Measurements from ENCODE around the gene EXOC4.

EXOC4 gene

DNA sequence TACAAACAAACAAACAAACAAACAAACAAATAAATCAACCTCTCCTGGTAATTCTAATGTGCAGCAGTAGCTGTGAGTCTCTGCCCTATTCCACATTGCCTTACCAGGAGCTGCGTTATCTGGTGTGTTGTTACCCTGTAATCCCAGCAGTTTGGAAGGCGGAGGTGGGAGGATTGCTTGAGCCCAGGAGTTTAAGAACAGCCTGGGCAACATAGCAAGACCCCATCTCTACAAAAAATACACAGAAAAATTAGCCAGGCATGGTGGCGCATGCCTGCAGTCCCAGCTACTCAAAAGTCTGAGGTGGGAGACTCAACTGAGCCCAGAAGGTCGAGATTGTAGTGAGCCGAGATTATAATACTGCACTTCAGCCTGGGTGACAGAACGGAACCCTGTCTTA is 192.7 kb downstream of the EXOC4 start:
- H3K4me3 ChIP-seq (ENCODE audit: low read depth, low read length, poor library complexity, severe bottlenecking) = no peak overlapping the region
- TF ChIP-seq EZH2 (IDR thresholded peaks at IDR 0.05; ENCODE audit: borderline replicate concordance, low read length) = no peak
- TF ChIP-seq, protein P1, sequence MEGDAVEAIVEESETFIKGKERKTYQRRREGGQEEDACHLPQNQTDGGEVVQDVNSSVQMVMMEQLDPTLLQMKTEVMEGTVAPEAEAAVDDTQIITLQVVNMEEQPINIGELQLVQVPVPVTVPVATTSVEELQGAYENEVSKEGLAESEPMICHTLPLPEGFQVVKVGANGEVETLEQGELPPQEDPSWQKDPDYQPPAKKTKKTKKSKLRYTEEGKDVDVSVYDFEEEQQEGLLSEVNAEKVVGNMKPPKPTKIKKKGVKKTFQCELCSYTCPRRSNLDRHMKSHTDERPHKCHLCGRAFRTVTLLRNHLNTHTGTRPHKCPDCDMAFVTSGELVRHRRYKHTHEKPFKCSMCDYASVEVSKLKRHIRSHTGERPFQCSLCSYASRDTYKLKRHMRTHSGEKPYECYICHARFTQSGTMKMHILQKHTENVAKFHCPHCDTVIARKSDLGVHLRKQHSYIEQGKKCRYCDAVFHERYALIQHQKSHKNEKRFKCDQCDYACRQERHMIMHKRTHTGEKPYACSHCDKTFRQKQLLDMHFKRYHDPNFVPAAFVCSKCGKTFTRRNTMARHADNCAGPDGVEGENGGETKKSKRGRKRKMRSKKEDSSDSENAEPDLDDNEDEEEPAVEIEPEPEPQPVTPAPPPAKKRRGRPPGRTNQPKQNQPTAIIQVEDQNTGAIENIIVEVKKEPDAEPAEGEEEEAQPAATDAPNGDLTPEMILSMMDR (IDR thresholded peaks at IDR 0.05; ENCODE audit: low read length) = no peak
- no peaks in the 10 kb centered on the region for H3K9me3 ChIP-seq (ENCODE audit: low read length)

DNA sequence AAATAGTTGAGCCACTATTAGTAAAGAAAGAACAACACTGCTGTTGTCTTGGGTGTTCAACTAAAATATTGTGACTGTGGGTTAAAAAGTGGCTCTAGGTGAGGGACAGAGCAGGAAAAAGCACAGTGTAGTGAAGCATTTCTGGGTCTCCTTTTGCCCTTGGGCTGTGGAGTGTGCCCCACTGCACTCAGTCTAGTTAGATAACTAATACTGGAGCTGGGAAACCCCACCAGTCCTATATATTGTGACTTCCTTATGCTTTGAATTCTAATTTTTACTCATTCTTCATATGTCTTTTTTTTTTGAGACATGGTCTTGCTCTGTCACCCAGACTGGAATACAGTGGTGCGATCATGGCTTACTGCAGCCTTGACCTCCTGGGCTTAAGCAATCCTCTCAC is 195.1 kb downstream of the EXOC4 start:
- Histone ChIP-seq H3K9me3 (ENCODE audit: low read length) (no peaks in the 10 kb centered on the region), H3K4me2 (ENCODE audit: low read length) (no peak overlapping the region), H3F3A (ENCODE audit: insufficient read depth, low read length) (no peaks in the 10 kb centered on the region), H2AFZ (ENCODE audit: low read length) (no peak overlapping the region), H3K4me1 (ENCODE audit: insufficient read depth, low read length, severe bottlenecking) (peaks cover 5% of the 10 kb centered on the region), H3K79me2 (ENCODE audit: insufficient read depth, low read length) (no peaks in the 10 kb centered on the region), H3K27me3 (ENCODE audit: insufficient read depth, low read length) (no peaks in the 10 kb centered on the region), H3K27ac (ENCODE audit: low read depth, low read length, poor library complexity, severe bottlenecking) (no peak overlapping the region), H3K36me3 (ENCODE audit: insufficient read depth, low read length) (no peaks in the 10 kb centered on the region), H3K9me2 (ENCODE audit: low read depth, low read length) (no peaks in the 10 kb centered on the region), H3K4me3 (ENCODE audit: low read depth, low read length, poor library complexity, severe bottlenecking) (no peak overlapping the region), H4K20me1 (ENCODE audit: insufficient read depth, low read length) (no peaks in the 10 kb centered on the region), H3K9ac (ENCODE audit: low read length) (no peak overlapping the region)
- no peak for TF ChIP-seq EZH2 (IDR thresholded peaks at IDR 0.05; ENCODE audit: borderline replicate concordance, low read length)

More for the DNA sequence above, 192.7 kb downstream of the EXOC4 start:
- Histone ChIP-seq H3K9ac (ENCODE audit: low read length) (no peak overlapping the region), H3K27ac (ENCODE audit: low read depth, low read length, poor library complexity, severe bottlenecking) (no peak overlapping the region), H3K79me2 (ENCODE audit: insufficient read depth, low read length) (no peaks in the 10 kb centered on the region), H3K4me1 (ENCODE audit: insufficient read depth, low read length, severe bottlenecking) (no peaks in the 10 kb centered on the region), H3F3A (ENCODE audit: insufficient read depth, low read length) (no peaks in the 10 kb centered on the region), H3K9me2 (ENCODE audit: low read depth, low read length) (no peaks in the 10 kb centered on the region), H2AFZ (ENCODE audit: low read length) (no peak overlapping the region), H3K27me3 (ENCODE audit: insufficient read depth, low read length) (no peaks in the 10 kb centered on the region), H4K20me1 (ENCODE audit: insufficient read depth, low read length) (no peaks in the 10 kb centered on the region), H3K36me3 (ENCODE audit: insufficient read depth, low read length) (no peaks in the 10 kb centered on the region), H3K4me2 (ENCODE audit: low read length) (no peak overlapping the region)

DNA sequence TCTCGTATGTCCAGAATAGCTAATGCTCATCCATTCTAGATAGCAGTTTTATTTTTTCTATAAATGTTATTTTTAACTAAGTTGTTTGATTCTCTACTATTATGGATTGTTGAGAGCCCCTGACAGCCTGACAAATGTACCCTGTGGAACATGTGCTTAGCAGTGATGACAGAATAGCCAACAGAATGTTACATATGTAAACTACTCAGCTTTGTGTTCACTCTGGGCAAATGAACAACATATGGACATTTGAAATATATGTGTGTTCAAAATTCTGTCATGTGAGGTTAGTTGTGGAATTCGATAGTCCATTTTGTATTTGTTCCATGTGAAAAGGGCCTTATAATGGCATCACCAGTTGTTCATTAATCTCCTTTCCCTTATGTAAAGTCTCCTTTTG is 199.7 kb downstream of the EXOC4 start:
- Histone ChIP-seq H3K4me3 (ENCODE audit: low read depth, low read length, poor library complexity, severe bottlenecking) (no peak overlapping the region), H3K79me2 (ENCODE audit: insufficient read depth, low read length) (no peaks in the 10 kb centered on the region), H3F3A (ENCODE audit: insufficient read depth, low read length) (no peaks in the 10 kb centered on the region), H3K9me2 (ENCODE audit: low read depth, low read length) (no peaks in the 10 kb centered on the region), H3K4me2 (ENCODE audit: low read length) (no peak overlapping the region), H3K9ac (ENCODE audit: low read length) (no peak overlapping the region), H2AFZ (ENCODE audit: low read length) (no peak overlapping the region), H4K20me1 (ENCODE audit: insufficient read depth, low read length) (no peaks in the 10 kb centered on the region), H3K4me1 (ENCODE audit: insufficient read depth, low read length, severe bottlenecking) (peaks cover 5% of the 10 kb centered on the region), H3K27me3 (ENCODE audit: insufficient read depth, low read length) (no peaks in the 10 kb centered on the region), H3K36me3 (ENCODE audit: insufficient read depth, low read length) (no peaks in the 10 kb centered on the region), H3K27ac (ENCODE audit: low read depth, low read length, poor library complexity, severe bottlenecking) (no peak overlapping the region), H3K9me3 (ENCODE audit: low read length) (no peaks in the 10 kb centered on the region)
- no peak for TF ChIP-seq EZH2 (IDR thresholded peaks at IDR 0.05; ENCODE audit: borderline replicate concordance, low read length)
- TF ChIP-seq, protein P1 (IDR thresholded peaks at IDR 0.05; ENCODE audit: low read length) = no peak

- no peaks in the 10 kb centered on the region for H3K9me3 ChIP-seq (ENCODE audit: low read length)
- TF ChIP-seq, protein P1 (IDR thresholded peaks at IDR 0.05; ENCODE audit: low read length) = no peak
- no peak for TF ChIP-seq EZH2 (IDR thresholded peaks at IDR 0.05; ENCODE audit: borderline replicate concordance, low read length)
- H3K27ac ChIP-seq (ENCODE audit: low read depth, low read length, poor library complexity, severe bottlenecking) = no peak overlapping the region
- H3K4me3 ChIP-seq (ENCODE audit: low read depth, low read length, poor library complexity, severe bottlenecking) = no peak overlapping the region
- H3K4me2 ChIP-seq (ENCODE audit: low read length) = no peak overlapping the region
- H3F3A ChIP-seq (ENCODE audit: insufficient read depth, low read length) = no peaks in the 10 kb centered on the region
- no peaks in the 10 kb centered on the region for H3K4me1 ChIP-seq (ENCODE audit: insufficient read depth, low read length, severe bottlenecking)
- H2AFZ ChIP-seq (ENCODE audit: low read length) = no peak overlapping the region
- no peaks in the 10 kb centered on the region for H3K36me3 ChIP-seq (ENCODE audit: insufficient read depth, low read length)
- H3K79me2 ChIP-seq (ENCODE audit: insufficient read depth, low read length) = no peaks in the 10 kb centered on the region
- no peaks in the 10 kb centered on the region for H3K9me2 ChIP-seq (ENCODE audit: low read depth, low read length)
- no peaks in the 10 kb centered on the region for H4K20me1 ChIP-seq (ENCODE audit: insufficient read depth, low read length)
- no peak overlapping the region for H3K9ac ChIP-seq (ENCODE audit: low read length)
- H3K27me3 ChIP-seq (ENCODE audit: insufficient read depth, low read length) = no peaks in the 10 kb centered on the region
Observed at GRCh38 chr7:133458688-133459087, 205.8 kb downstream of the EXOC4 start.

Data from OCI-LY1 (cell line).